Adrenal gland (tissue), 12 donors: Measurements from ENCODE around the gene FADD. TPM values are rescaled to one million over a fixed set of nuclear protein-coding genes. Genes with fewer than 3 reads are reported as not detected.

Source experiments
- DNase-seq, 7 donors: peaks; one replicate each; pipeline ENCODE4 v3.0.0-alpha.2; 2019 to 2020
- H3K27ac ChIP-seq, 5 donors: fragments of 200-600 bp; sonication (generic) in 4 of 5; 1 replicate in 3 of 5; 2 replicates in 2 of 5; pipeline versions ENCODE4 v1.5.1 to v1.8.0; 2016 to 2020; ENCODE audit warnings: mild to moderate bottlenecking in 1 of 5
- H3K27me3 ChIP-seq: fragments of 200-600 bp; 2 replicates; pipeline ENCODE4 v1.8.0; 2021
- H3K36me3 ChIP-seq, 2 donors: fragments of 200-600 bp; replicated peaks in 1 of 2; 1 replicate in 1 of 2; 2 replicates in 1 of 2; pipeline versions ENCODE4 v1.5.1 to v1.8.0; 2018 to 2022
- H3K4me1 ChIP-seq, 2 donors: fragments of 200-600 bp; replicated peaks in 1 of 2; 1 replicate in 1 of 2; 2 replicates in 1 of 2; pipeline versions ENCODE4 v1.5.1 to v1.8.0; 2018 to 2021
- H3K4me3 ChIP-seq, 4 donors: fragments of 200-600 bp; sonication (generic) in 3 of 4; one replicate each; pipeline ENCODE4 v1.5.1; 2016 to 2018
- H3K9me3 ChIP-seq, 3 donors: fragments of 200-600 bp; sonication (generic) in 1 of 3; replicated peaks in 1 of 3; 1 replicate in 2 of 3; 2 replicates in 1 of 3; pipeline versions ENCODE4 v1.5.1 to v1.8.0; 2016 to 2021
- POLR2A ChIP-seq, 2 donors: fragments of 450-650 bp; IDR thresholded peaks; one replicate each; pipeline ENCODE4 v1.6.1; 2017; ENCODE audit warnings: antibody characterized with exemption in 2 of 2, mild to moderate bottlenecking in 2 of 2, moderate library complexity in 1 of 2
- WGBS, 4 donors: extraction: QIAGEN DNeasy Blood & Tissue Kit in 2 of 4; methylation state at CpG; one replicate each; pipeline versions ENCODE4 v1.1.5 to v1.1.7; 2013 to 2017; 5-methylcytosine and 5-hydroxymethylcytosine counted together
- intact Hi-C, 2 donors: fragments of 100-400 bp; cut with DNase I; formaldehyde crosslinking; loops; one replicate each; pipeline versions ENCODE4 v1.14.1 to v1.15.0; 2022 to 2023
- polyA plus RNA-seq, 3 donors: library from polyadenylated mRNA; stranded (reverse); fragments of 200-250 nt in 2 of 3; fragments of 350-450 nt in 1 of 3; fragmentation: Illumina TruSeq in 1 of 3; extraction: RNeasy Lipid Tissue Mini Kit (QIAGEN cat#74804) in 1 of 3; gene quantifications; one replicate each; pipeline ENCODE4 v1.2.3, GENCODE V29; 2013 to 2014
- total RNA-seq, 9 donors: library from RNA; depleted of rRNA in 4 of 9; stranded (reverse); fragments of >200 nt in 4 of 9; fragments of 120-200 nt in 1 of 9; fragmentation: NEBNext Ultra II Directional in 1 of 9; extraction: Animal tissue kit (Norgen Biotek cat#: 25700) in 1 of 9; gene quantifications; one replicate each; pipeline versions ENCODE4 v1.1.0 to v1.2.4, GENCODE V29; 2013 to 2023
- TF ChIP-seq, protein P1 (sequence below), 6 experiments: fragments of 450-650 bp in 4 of 6; fragments of 200-600 bp in 2 of 6; sonication (generic) in 1 of 6; IDR thresholded peaks; 1 replicate in 5 of 6; 2 replicates in 1 of 6; pipeline versions ENCODE4 v1.5.1 to v1.8.0; 2016 to 2021; ENCODE audit warnings: antibody characterized with exemption in 6 of 6, mild to moderate bottlenecking in 2 of 6, moderate library complexity in 1 of 6
- donor health status: healthy with polysubstance abuse.
- donor health status: Bipolar disorder and iron deficiency.
- donor health status: DM: yes; HTN: yes; CAD: no.
- donor health status: DM: no; HTN: no; CAD: no.
- donor health status: DM: no; HTN: no; CAD: no.
- donor health status: DM: yes; HTN: yes; CAD: no.

The FADD gene
- total and polyA plus RNA-seq, 12 donors: 8.9 to 37.9 (median 26.2) TPM

DNA sequence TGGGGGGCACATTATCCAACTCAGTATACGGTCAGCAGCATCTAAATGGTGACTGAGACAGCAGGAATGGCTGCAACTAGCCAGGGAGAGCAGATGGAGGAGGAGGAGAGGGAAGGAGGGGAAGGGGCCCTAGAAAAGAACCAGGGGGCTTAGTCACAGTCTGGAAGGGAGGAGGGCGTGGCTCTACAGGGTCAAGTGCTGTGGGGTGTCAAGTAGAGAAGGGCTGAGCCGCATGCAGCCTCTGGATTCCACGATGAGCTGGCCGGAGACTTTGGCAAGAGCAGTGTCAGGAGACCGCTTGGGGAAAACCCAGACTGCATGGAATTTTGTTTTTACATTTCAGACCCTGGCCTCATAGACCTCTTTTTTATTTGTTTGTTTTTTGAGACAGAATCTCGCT, 41.6 kb downstream of the FADD start:
- Histone ChIP-seq H3K27me3 (no peaks in the 10 kb centered on the region), H3K4me3 (no peak overlapping the region), H3K9me3 (no peaks in the 10 kb centered on the region), H3K27ac (no peak overlapping the region), H3K4me1 (peaks cover 0 to 8% of the 10 kb centered on the region in 2 donors), H3K36me3 (no peaks in the 10 kb centered on the region)
- intact Hi-C loops: no loop called here
- 62 to 83% (median 77%) methylated on average over 7 of the region's 7 CpGs for WGBS, 4 donors
- TF ChIP-seq, protein P1, sequence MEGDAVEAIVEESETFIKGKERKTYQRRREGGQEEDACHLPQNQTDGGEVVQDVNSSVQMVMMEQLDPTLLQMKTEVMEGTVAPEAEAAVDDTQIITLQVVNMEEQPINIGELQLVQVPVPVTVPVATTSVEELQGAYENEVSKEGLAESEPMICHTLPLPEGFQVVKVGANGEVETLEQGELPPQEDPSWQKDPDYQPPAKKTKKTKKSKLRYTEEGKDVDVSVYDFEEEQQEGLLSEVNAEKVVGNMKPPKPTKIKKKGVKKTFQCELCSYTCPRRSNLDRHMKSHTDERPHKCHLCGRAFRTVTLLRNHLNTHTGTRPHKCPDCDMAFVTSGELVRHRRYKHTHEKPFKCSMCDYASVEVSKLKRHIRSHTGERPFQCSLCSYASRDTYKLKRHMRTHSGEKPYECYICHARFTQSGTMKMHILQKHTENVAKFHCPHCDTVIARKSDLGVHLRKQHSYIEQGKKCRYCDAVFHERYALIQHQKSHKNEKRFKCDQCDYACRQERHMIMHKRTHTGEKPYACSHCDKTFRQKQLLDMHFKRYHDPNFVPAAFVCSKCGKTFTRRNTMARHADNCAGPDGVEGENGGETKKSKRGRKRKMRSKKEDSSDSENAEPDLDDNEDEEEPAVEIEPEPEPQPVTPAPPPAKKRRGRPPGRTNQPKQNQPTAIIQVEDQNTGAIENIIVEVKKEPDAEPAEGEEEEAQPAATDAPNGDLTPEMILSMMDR (IDR thresholded peaks at IDR 0.05): no peak
- no peak for TF ChIP-seq POLR2A (IDR thresholded peaks at IDR 0.05)
- no peak for DNase-seq

DNA sequence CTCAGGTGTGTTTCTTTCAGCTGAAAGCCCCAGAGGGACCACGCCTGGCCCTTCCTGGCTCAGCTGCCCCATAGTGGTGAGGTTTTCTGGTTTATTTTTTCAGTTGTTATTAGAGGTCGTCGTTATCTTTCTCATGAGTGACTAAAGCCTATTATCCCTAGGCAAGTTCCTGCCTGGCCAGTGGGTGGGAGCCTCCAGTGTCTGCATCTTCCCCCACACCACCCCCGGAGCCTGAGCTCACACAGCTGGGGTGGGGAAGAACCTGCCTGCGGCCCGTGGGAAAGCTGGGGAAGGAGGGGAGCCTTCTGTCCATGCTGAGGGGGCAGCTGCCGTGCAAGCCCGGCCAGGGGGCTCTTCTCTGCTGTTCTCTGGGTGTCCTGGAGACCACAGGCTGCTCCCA, 43.1 kb downstream of the FADD start:
- WGBS, 4 donors: 64 to 78% (median 76%) methylated on average over 4 to 8 of the region's 8 CpGs
- no peaks in the 10 kb centered on the region for H3K9me3 ChIP-seq
- H3K27me3 ChIP-seq: no peaks in the 10 kb centered on the region
- no peak for DNase-seq
- intact Hi-C loops: no loop called here
- H3K4me3 ChIP-seq: no peak overlapping the region
- H3K36me3 ChIP-seq: no peaks in the 10 kb centered on the region
- H3K4me1 ChIP-seq: peaks cover 0 to 8% of the 10 kb centered on the region in 2 donors
- H3K27ac ChIP-seq: no peak overlapping the region
- TF ChIP-seq, protein P1 (IDR thresholded peaks at IDR 0.05): no peak
- TF ChIP-seq POLR2A (IDR thresholded peaks at IDR 0.05): no peak

DNA sequence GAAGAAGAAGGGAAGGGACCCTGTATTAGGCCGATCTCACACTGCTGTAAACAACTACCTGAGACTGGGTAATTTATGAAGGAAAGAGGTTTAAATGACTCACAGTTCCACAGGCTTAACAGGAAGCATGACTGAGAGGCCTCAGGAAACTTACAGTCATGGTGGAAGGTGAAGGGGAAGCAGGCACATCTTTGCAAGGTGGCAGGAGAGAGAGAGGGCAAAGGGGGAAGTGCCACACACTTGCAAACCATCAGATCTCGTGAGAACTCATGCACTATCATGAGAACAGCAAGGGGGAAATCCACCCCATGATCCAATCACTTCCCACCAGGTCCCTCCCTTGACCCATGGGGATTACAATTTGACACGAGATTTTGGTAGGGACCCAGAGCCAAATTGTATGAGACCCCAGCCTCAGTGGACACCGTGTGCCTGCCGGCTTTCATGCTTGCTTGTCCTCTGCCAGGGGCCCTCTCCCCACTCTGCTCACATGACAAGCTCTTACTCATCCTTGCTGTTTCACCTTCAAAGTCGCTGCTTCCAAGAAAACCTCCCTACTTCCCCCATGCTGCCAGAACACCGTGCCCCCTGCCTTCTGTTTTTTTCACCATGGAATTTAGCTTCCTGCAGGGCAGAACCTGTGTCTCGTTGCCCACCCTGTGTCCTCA, 44.1 kb downstream of the FADD start:
- Histone ChIP-seq H3K36me3 (no peaks in the 10 kb centered on the region), H3K9me3 (no peaks in the 10 kb centered on the region), H3K27ac (peak overlapping the region in 2 of 5 donors; percentile 38 to 56), H3K27me3 (no peaks in the 10 kb centered on the region), H3K4me1 (peaks cover 0 to 8% of the 10 kb centered on the region in 2 donors), H3K4me3 (no peak overlapping the region)
- WGBS, 4 donors: 43 to 50% (median 46%) methylated on average over 7 to 8 of the region's 8 CpGs
- peak in 3 of 7 donors; percentile 22 to 47 (median 38) for DNase-seq
- intact Hi-C loops: no loop called here
- TF ChIP-seq, protein P1 (IDR thresholded peaks at IDR 0.05): no peak
- TF ChIP-seq POLR2A (IDR thresholded peaks at IDR 0.05): no peak

DNA sequence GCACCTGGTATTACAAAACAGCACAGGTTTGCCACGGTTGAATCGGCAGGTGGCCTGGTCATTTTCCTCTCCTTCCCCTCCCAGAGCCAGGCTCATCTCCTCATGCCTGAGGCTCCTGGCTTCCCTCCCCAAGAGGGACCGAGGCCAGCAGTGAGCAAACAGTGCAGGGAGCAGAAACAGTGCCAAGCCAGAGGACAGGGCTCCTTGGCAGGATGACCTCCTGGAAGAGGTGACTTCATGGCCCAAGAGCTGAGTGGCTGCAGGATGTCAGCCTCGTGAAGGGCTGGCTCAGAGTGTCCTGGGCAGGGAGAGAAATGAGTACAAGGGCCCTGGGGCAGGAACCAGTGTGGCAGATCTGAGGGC, 44.6 kb downstream of the FADD start:
- no peaks in the 10 kb centered on the region for H3K27me3 ChIP-seq
- 36 to 44% (median 39%) methylated on average over 4 of the region's 4 CpGs for WGBS, 4 donors
- peak overlapping the region in 2 of 5 donors; percentile 38 to 56 for H3K27ac ChIP-seq
- no peak overlapping the region for H3K4me3 ChIP-seq
- no peaks in the 10 kb centered on the region for H3K36me3 ChIP-seq
- peak; percentile 69 to 89 (median 84) for DNase-seq
- H3K4me1 ChIP-seq: peaks cover 0 to 8% of the 10 kb centered on the region in 2 donors
- TF ChIP-seq, protein P1 (IDR thresholded peaks at IDR 0.05): no peak
- TF ChIP-seq POLR2A (IDR thresholded peaks at IDR 0.05): peak in 1 of 2 donors; percentile 33
- intact Hi-C loops: no loop called here
- H3K9me3 ChIP-seq: no peaks in the 10 kb centered on the region
